Parathyroid adenoma (tissue), 2 donors: ENCODE measurements around the gene MYL4.

ENCODE experiments used
- H2AFZ ChIP-seq: fragments of 300-600 bp; sonication (generic); one replicate; pipeline ENCODE4 v1.7.0; 2017; ENCODE audit warnings: antibody characterized with exemption, mild to moderate bottlenecking
- H3K27ac ChIP-seq: fragments of 300-600 bp; sonication (generic); one replicate; pipeline ENCODE4 v1.7.0; 2017
- H3K27me3 ChIP-seq: fragments of 300-600 bp; sonication (generic); one replicate; pipeline ENCODE4 v1.7.0; 2017; ENCODE audit warnings: low read length; ENCODE audit not compliant: control insufficient read depth, insufficient read depth
- H3K36me3 ChIP-seq: fragments of 300-600 bp; sonication (generic); one replicate; pipeline ENCODE4 v1.7.0; 2017; ENCODE audit warnings: low read length; ENCODE audit not compliant: control insufficient read depth, insufficient read depth
- H3K4me1 ChIP-seq: fragments of 300-600 bp; sonication (generic); one replicate; pipeline ENCODE4 v1.7.0; 2017; ENCODE audit warnings: control low read depth
- H3K4me2 ChIP-seq: fragments of 300-600 bp; sonication (generic); one replicate; pipeline ENCODE4 v1.7.0; 2017; ENCODE audit warnings: low read length
- H3K4me3 ChIP-seq: fragments of 300-600 bp; sonication (generic); one replicate; pipeline ENCODE4 v1.7.0; 2017; ENCODE audit warnings: low read depth, low read length
- H3K79me2 ChIP-seq: fragments of 300-600 bp; sonication (generic); one replicate; pipeline ENCODE4 v1.7.0; 2017; ENCODE audit warnings: control low read depth
- H3K9ac ChIP-seq: fragments of 300-600 bp; sonication (generic); one replicate; pipeline ENCODE4 v1.7.0; 2017; ENCODE audit warnings: mild to moderate bottlenecking
- H3K9me3 ChIP-seq: fragments of 300-600 bp; sonication (generic); one replicate; pipeline ENCODE4 v1.7.0; 2017; ENCODE audit warnings: low read length; ENCODE audit not compliant: control insufficient read depth
- CTCF ChIP-seq: fragments of 300-600 bp; sonication (generic); IDR thresholded peaks from one replicate; pipeline ENCODE4 v1.7.0; 2017; ENCODE audit warnings: antibody characterized with exemption, mild to moderate bottlenecking
- donor health status: primary hyperparathyroidism.

MYL4 gene

GRCh38 chr17:47257651-47258339 lies 48.6 kb downstream of the MYL4 start:
- no peak for TF ChIP-seq CTCF
- Histone ChIP-seq H3K4me1 (peaks cover 11% of the 10 kb centered on the region), H3K4me2 (peak overlapping the region; percentile 40), H3K36me3 (no peaks in the 10 kb centered on the region), H3K9ac (no peak overlapping the region), H2AFZ (peak overlapping the region; percentile 36), H3K27ac (peak overlapping the region; percentile 59), H3K4me3 (no peak overlapping the region), H3K9me3 (no peaks in the 10 kb centered on the region), H3K79me2 (peaks cover 3% of the 10 kb centered on the region), H3K27me3 (no peaks in the 10 kb centered on the region)

GRCh38 chr17:47262586-47262985 lies 53.4 kb downstream of the MYL4 start:
- no peak overlapping the region for H3K9ac ChIP-seq
- H3K9me3 ChIP-seq, result no peaks in the 10 kb centered on the region
- H2AFZ ChIP-seq, result no peak overlapping the region
- no peak overlapping the region for H3K4me3 ChIP-seq
- no peak for TF ChIP-seq CTCF
- no peak overlapping the region for H3K4me2 ChIP-seq
- H3K27me3 ChIP-seq, result no peaks in the 10 kb centered on the region
- peaks cover 14% of the 10 kb centered on the region for H3K4me1 ChIP-seq
- no peak overlapping the region for H3K27ac ChIP-seq
- no peaks in the 10 kb centered on the region for H3K36me3 ChIP-seq
- H3K79me2 ChIP-seq, result peaks cover 3% of the 10 kb centered on the region

- H3K27me3 ChIP-seq, result no peaks in the 10 kb centered on the region
- H3K79me2 ChIP-seq, result peaks cover 3% of the 10 kb centered on the region
- no peaks in the 10 kb centered on the region for H3K9me3 ChIP-seq
- H3K4me3 ChIP-seq, result no peak overlapping the region
- no peak overlapping the region for H3K4me2 ChIP-seq
- peaks cover 3% of the 10 kb centered on the region for H3K4me1 ChIP-seq
- no peak overlapping the region for H2AFZ ChIP-seq
- H3K36me3 ChIP-seq, result no peaks in the 10 kb centered on the region
- H3K9ac ChIP-seq, result no peak overlapping the region
- TF ChIP-seq CTCF, result no peak
- H3K27ac ChIP-seq, result no peak overlapping the region
Observed at GRCh38 chr17:47264166-47264565, 55.0 kb downstream of the MYL4 start.

GRCh38 chr17:47265983-47266541 lies 56.9 kb downstream of the MYL4 start:
- Histone ChIP-seq H3K9me3 (no peaks in the 10 kb centered on the region), H3K27me3 (no peaks in the 10 kb centered on the region), H3K4me2 (no peak overlapping the region), H3K36me3 (no peaks in the 10 kb centered on the region), H2AFZ (no peak overlapping the region), H3K9ac (no peak overlapping the region), H3K4me3 (no peak overlapping the region), H3K4me1 (peaks cover 3% of the 10 kb centered on the region), H3K27ac (no peak overlapping the region), H3K79me2 (peaks cover 3% of the 10 kb centered on the region)
- no peak for TF ChIP-seq CTCF

GRCh38 chr17:47266782-47267181 lies 57.6 kb downstream of the MYL4 start:
- Histone ChIP-seq H3K4me3 (no peak overlapping the region), H3K9ac (no peak overlapping the region), H3K9me3 (no peaks in the 10 kb centered on the region), H3K4me2 (no peak overlapping the region), H3K79me2 (peaks cover 3% of the 10 kb centered on the region), H3K36me3 (no peaks in the 10 kb centered on the region), H2AFZ (no peak overlapping the region), H3K4me1 (peaks cover 3% of the 10 kb centered on the region), H3K27ac (no peak overlapping the region), H3K27me3 (no peaks in the 10 kb centered on the region)
- no peak for TF ChIP-seq CTCF
